ENCODE data around the gene TMEM212.

DNA sequence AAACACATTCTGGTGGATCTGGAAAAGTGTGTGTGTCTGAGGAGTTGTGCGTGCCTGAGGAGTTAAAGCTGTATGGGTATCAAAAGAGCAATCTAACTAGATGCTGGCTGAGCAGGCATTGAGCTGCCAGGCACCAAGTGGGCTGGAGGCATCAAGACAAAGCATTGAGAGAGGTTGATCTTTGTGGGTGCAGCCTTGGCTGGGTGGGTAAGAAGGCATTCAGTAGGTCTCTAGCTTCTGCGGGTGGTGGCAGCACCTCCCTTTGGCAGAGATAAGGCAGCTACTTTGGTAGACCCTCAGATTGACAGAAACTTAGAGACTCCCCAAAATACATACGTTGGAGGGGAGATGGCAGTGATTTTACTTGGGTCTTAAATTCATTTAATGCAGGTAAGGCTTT is 15.8 kb upstream of the TMEM212 start:
- TF ChIP-seq, protein P1, sequence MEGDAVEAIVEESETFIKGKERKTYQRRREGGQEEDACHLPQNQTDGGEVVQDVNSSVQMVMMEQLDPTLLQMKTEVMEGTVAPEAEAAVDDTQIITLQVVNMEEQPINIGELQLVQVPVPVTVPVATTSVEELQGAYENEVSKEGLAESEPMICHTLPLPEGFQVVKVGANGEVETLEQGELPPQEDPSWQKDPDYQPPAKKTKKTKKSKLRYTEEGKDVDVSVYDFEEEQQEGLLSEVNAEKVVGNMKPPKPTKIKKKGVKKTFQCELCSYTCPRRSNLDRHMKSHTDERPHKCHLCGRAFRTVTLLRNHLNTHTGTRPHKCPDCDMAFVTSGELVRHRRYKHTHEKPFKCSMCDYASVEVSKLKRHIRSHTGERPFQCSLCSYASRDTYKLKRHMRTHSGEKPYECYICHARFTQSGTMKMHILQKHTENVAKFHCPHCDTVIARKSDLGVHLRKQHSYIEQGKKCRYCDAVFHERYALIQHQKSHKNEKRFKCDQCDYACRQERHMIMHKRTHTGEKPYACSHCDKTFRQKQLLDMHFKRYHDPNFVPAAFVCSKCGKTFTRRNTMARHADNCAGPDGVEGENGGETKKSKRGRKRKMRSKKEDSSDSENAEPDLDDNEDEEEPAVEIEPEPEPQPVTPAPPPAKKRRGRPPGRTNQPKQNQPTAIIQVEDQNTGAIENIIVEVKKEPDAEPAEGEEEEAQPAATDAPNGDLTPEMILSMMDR (IDR thresholded peaks at IDR 0.05; ENCODE audit: poor library complexity), result no peak
- no peak for TF ChIP-seq EZH2 (IDR thresholded peaks at IDR 0.05; ENCODE audit: borderline replicate concordance)
